ENCODE data around the gene FCHSD2. TPM values are rescaled to one million over a fixed set of nuclear protein-coding genes. Genes with fewer than 3 reads are reported as not detected.
"Not testable (repeated sequence)": the region's sequence is repeated elsewhere in the genome, so short reads cannot be mapped to it uniquely, and the experiment has no call there.

Gene FCHSD2
- total RNA-seq, 1 experiment from 2014 or later, result 4.1 TPM

- DNase-seq (ENCODE audit: extremely low read depth, low read depth), result no peak
Observed at GRCh38 chr11:73152861-73153483, 10.9 kb upstream of the FCHSD2 start.

GRCh38 chr11:73152086-73152853 lies 10.2 kb upstream of the FCHSD2 start:
- no peak for DNase-seq (ENCODE audit: extremely low read depth, low read depth)

- no peak for DNase-seq (ENCODE audit: extremely low read depth, low read depth)
Observed at GRCh38 chr11:73151416-73151815, 9.3 kb upstream of the FCHSD2 start.

GRCh38 chr11:73149105-73149504 lies 7.0 kb upstream of the FCHSD2 start:
- no peak for DNase-seq (ENCODE audit: extremely low read depth, low read depth)

GRCh38 chr11:73147771-73148681 lies 5.9 kb upstream of the FCHSD2 start:
- no peak for DNase-seq (ENCODE audit: extremely low read depth, low read depth)

GRCh38 chr11:73145986-73146575 lies 4.0 kb upstream of the FCHSD2 start:
- no peak for DNase-seq (ENCODE audit: extremely low read depth, low read depth)

GRCh38 chr11:73143126-73143838 lies 1.2 kb upstream of the FCHSD2 start:
- no peak for DNase-seq (ENCODE audit: extremely low read depth, low read depth)

GRCh38 chr11:73141309-73142127 lies 600 bp downstream of the FCHSD2 start:
- DNase-seq (ENCODE audit: extremely low read depth, low read depth), result peak; percentile 5

GRCh38 chr11:73141031-73141308 lies 1.1 kb downstream of the FCHSD2 start:
- no peak for DNase-seq (ENCODE audit: extremely low read depth, low read depth)

- no peak for DNase-seq (ENCODE audit: extremely low read depth, low read depth)
Observed at GRCh38 chr11:73140213-73141030, 1.7 kb downstream of the FCHSD2 start.

- DNase-seq (ENCODE audit: extremely low read depth, low read depth), result no peak
Observed at GRCh38 chr11:73139476-73140198, 2.5 kb downstream of the FCHSD2 start.

- no peak for DNase-seq (ENCODE audit: extremely low read depth, low read depth)
Observed at GRCh38 chr11:73137944-73138274, 4.2 kb downstream of the FCHSD2 start.

GRCh38 chr11:73137262-73137943 lies 4.7 kb downstream of the FCHSD2 start:
- no peak for DNase-seq (ENCODE audit: extremely low read depth, low read depth)

GRCh38 chr11:73136722-73137121 lies 5.4 kb downstream of the FCHSD2 start:
- DNase-seq (ENCODE audit: extremely low read depth, low read depth), result not testable (repeated sequence)

GRCh38 chr11:73135346-73136284 lies 6.5 kb downstream of the FCHSD2 start:
- DNase-seq (ENCODE audit: extremely low read depth, low read depth), result no peak

GRCh38 chr11:73132349-73132748 lies 9.8 kb downstream of the FCHSD2 start:
- not testable (repeated sequence) for DNase-seq (ENCODE audit: extremely low read depth, low read depth)

- no peak for DNase-seq (ENCODE audit: extremely low read depth, low read depth)
Observed at GRCh38 chr11:73130181-73130580, 11.9 kb downstream of the FCHSD2 start.
